GM18951 (cell line): ENCODE data around the gene ITGA6.

ENCODE experiments used
- POLR2A ChIP-seq: IDR thresholded peaks from 4 replicates; pipeline ENCODE4 v1.6.1; 2011; ENCODE audit warnings: mild to moderate bottlenecking; ENCODE audit not compliant: insufficient read length, insufficient read depth; ENCODE audit errors: extremely low read depth
- in situ Hi-C: fragments of 300-500 bp; cut with MboI; formaldehyde crosslinking; loops from one replicate; pipeline ENCODE4 v1.12.0; 2022; ENCODE audit warnings: low sequenced_read_pairs, mixed read lengths, inconsistent platforms; ENCODE audit not compliant: unreplicated experiment

ITGA6 gene

GRCh38 chr2:172427256-172427989 is at the start of gene ITGA6:
Gene ITGA6 (plus strand): TSS chr2:172427586.
- no peak for TF ChIP-seq POLR2A
- in situ Hi-C loops, result no loop called here

DNA sequence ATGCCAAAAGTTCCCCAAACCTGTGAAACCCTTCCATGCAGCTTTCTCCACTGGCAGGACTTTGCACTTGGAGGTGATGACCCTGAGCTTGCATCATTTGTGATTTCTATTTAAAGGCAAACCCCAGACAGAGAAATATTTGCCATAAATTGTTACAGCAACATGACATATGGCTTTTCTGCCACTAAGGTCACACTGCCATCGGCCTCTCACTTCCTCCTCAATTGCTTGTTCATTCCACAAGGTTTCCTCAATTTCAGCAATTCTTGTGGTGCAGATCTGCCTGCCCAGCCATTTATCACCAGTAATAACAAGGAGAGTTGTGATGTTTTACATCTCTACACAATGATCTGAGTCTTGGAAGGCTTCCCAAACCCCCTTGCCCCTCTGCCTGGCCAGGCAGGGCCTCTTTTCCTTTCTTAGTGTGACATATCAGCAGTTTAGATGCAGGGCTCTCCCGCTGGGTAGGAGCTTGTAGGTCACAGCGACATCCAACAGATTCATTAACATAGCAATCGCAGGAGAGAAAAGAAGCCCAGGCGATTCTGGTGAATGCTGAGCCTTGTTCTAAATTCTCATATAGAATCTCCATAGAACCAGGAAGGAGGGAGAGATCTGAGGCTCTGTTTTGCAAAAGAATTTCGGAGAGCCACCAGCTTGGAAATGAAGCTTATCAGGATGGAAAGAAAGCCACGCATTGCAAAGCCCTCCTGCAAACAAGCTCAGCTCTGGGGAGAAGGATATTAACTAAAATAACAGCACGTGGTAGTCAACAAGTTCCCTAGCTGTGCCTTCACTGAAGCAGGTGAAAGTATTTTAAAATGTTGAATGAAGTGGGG is 46.7 kb upstream of the ITGA6 start:
- no peak for TF ChIP-seq POLR2A
- in situ Hi-C loops, result no loop called here

- in situ Hi-C loops, result no loop called here
- TF ChIP-seq POLR2A, result no peak
Measured at GRCh38 chr2:172381275-172382027, 45.9 kb upstream of the ITGA6 start.

GRCh38 chr2:172387361-172387760 is 40.0 kb upstream of the ITGA6 start:
- TF ChIP-seq POLR2A, result no peak
- in situ Hi-C loops, result no loop called here

GRCh38 chr2:172389685-172390339 is 37.6 kb upstream of the ITGA6 start:
- TF ChIP-seq POLR2A, result no peak
- in situ Hi-C loops, result no loop called here

DNA sequence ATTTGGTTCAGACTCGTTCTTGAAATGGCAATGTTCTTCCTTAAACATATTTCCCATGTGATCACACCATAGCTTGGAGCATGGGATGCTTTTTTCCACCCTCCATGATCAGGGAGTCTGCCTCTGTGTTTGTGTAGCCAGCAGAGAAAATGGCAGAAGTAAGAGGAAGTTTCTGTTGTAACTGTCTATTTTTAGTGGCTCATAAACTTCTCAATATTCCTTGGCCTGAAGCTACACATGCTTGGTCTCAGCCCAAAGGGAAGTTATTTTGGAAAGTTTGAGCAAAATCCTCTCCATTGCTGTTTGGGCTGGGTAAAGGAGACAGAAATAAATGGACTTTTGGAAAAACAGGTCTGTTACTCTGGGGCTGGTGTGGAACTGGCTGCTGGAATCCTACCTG is 33.4 kb upstream of the ITGA6 start:
- in situ Hi-C loops, result no loop called here
- no peak for TF ChIP-seq POLR2A

GRCh38 chr2:172395503-172395902 is 31.9 kb upstream of the ITGA6 start:
- no peak for TF ChIP-seq POLR2A

DNA sequence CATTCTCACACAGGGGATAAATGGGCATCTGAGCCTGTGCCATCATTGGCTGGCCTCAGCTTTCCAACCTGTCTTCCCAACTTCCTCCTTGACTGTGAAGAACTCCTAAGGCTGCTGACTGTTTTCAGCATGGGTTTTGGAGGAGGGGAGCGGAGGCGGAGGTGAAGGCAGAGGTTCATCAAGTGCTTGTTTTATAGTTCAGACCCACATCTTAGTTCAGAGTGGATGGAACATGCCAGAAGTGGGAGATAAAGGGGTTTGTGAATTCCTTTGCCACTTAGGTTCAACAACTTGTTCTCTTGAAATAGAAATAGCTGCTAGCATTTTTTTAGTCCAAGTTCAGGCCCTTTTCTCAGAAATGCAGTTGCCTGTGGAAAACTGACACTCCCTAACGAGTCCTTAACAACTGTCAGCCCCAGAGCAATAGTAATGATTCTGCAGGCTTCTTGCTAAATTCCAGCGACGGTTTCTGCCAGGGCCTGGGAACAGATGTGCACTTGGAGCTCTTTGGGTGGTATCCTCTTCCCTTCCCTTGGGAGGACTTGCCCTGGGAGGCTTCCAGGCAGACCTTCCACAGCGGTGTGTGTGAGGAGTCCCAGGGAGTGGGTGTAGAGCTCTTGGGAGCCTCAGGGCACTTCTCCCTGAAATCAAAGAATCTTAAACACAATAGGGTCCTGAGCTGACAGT is 30.1 kb upstream of the ITGA6 start:
- in situ Hi-C loops, result no loop called here
- TF ChIP-seq POLR2A, result no peak

More at GRCh38 chr2:172395503-172395902, 31.9 kb upstream of the ITGA6 start:
- in situ Hi-C loops, result no loop called here

DNA sequence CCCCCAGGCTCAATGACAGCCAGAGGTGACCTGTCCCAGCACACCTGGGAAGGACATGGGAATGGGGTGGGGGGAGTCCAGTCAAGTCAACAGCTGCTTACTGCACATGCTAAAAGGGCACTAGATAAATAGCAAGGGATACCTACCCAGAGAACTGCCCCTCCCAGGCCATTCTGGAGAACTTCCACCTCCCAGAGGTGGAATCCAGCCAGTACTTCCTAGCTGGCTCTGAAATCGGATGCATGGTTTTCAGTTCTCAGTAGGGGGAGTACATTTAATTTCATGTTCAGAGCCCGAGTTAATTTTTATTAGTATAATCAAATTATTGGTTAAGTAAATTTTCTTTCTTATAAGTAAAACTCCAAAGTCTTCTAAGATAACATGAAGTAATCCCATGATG is 28.9 kb upstream of the ITGA6 start:
- in situ Hi-C loops, result no loop called here
- no peak for TF ChIP-seq POLR2A

GRCh38 chr2:172399765-172400164 is 27.6 kb upstream of the ITGA6 start:
- in situ Hi-C loops, result no loop called here
- TF ChIP-seq POLR2A, result no peak

GRCh38 chr2:172402198-172402597 is 25.2 kb upstream of the ITGA6 start:
- no peak for TF ChIP-seq POLR2A
- in situ Hi-C loops, result no loop called here

DNA sequence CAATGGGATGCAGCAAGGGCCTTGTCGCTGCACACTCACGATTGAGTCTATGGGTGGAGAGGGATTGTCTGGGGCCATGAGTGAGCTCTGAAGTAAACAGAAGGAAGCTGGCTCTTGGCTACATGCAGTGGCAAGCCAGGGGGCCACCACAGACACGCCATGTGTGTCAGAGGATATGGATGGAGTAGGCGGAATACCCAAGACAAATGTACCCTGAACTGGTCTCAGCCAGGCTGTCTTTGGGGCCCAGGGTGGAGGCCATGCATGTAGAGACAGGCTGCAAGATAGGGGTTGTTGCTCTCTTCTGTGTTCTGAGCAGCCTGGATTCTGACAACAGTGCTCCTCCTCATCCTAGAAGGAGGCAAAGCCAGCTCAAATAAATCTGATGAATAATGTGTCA is 24.0 kb upstream of the ITGA6 start:
- in situ Hi-C loops, result no loop called here
- TF ChIP-seq POLR2A, result no peak
